ENCODE results near the gene AKAP9.

GRCh38 chr7:91929463-91929862 lies 11.2 kb upstream of the AKAP9 start:
- no peak for TF ChIP-seq CTCF (IDR thresholded peaks at IDR 0.05)
- TF ChIP-seq POLR2A (IDR thresholded peaks at IDR 0.05) = no peak
